HT1080 (cell line): ENCODE measurements around the gene ANP32B. TPM values are rescaled to one million over a fixed set of nuclear protein-coding genes. Genes with fewer than 3 reads are reported as not detected.

Experiments
- DNase-seq: peaks from one replicate; pipeline ENCODE4 v3.0.0-alpha.2; 2015; ENCODE audit warnings: low read depth
- total RNA-seq: library from RNA; depleted of rRNA; stranded (reverse); fragments of >200 nt; shearing (Covaris generic); gene quantifications from 2 replicates; pipeline ENCODE4 v1.2.3, GENCODE V29; 2014

The ANP32B gene
- total RNA-seq, 1 experiment from 2014 or later: 53.1 TPM

DNA sequence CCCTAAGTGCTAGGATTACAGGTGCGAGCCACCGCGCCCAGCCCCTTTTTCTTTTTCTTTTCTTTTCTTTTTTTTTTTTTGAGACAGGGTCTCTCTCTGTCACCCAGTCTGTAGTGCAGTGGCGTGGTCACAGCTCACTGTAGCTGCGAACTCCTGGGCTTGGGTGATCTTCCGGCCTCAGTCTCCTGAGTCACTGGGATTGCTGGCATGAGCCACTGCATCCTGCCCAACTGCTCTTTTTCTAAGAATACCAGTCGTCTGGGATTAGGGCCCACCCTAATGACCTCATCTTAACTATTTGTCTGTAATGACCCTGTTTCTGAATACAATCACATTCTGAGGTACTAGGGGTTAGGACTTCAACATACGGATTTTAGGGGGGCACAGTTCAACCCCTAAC lies 39.3 kb downstream of the ANP32B start:
- peak; percentile 74 for DNase-seq

DNA sequence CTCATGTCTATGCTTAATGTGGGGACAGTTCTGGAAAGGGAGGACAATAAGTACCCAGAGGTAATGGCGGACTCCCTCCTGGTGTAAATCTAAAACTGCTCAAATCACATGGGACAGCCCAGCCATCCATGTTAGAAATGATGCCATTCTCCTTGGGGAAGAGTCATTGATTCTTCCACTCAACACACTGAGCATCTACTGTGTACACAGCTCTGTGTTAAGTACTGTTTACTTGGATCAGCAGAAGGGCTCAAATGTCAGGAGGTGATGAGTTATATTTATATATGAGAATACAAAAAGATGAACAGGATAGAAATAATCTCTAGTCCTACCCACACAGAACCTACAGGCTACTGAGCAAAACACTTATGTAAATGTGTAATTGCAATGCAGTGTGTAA lies 41.6 kb downstream of the ANP32B start:
- DNase-seq: no peak

DNA sequence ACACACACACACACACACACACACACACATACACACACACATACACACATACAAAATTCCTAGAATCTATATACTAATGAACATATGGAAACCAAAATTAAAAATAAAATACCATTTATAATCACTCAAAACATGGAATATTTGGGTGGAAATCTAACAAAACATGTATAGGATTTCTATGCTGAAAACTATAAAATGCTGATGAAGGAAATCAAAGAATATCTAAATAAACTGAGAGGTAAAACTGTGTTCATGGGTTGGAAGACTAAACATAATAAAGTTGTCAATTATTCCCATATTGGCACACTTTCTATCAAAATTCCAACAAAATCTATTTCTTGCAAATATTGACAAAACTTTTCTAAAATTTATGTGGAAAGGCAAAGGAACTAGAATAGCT lies 48.0 kb downstream of the ANP32B start:
- no peak for DNase-seq

DNA sequence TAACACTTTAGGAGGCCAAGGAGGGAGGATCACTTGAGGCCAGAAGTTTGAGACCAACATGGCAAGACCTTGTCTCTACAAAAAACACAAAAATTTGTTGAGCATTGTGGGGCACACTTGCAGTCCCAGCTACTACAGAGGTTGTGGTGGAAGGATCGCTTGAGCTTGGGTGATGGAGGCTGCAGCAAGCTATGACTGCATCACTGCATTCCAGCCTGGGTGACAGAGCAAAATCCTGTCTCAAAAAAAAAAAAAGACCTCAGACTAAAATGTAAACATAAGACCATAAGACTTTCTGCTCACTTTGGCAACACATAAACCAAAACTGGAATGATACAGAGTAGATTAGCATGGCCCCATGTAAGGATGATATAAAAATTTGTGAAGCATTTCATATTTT lies 48.8 kb downstream of the ANP32B start:
- peak; percentile 70 for DNase-seq

DNA sequence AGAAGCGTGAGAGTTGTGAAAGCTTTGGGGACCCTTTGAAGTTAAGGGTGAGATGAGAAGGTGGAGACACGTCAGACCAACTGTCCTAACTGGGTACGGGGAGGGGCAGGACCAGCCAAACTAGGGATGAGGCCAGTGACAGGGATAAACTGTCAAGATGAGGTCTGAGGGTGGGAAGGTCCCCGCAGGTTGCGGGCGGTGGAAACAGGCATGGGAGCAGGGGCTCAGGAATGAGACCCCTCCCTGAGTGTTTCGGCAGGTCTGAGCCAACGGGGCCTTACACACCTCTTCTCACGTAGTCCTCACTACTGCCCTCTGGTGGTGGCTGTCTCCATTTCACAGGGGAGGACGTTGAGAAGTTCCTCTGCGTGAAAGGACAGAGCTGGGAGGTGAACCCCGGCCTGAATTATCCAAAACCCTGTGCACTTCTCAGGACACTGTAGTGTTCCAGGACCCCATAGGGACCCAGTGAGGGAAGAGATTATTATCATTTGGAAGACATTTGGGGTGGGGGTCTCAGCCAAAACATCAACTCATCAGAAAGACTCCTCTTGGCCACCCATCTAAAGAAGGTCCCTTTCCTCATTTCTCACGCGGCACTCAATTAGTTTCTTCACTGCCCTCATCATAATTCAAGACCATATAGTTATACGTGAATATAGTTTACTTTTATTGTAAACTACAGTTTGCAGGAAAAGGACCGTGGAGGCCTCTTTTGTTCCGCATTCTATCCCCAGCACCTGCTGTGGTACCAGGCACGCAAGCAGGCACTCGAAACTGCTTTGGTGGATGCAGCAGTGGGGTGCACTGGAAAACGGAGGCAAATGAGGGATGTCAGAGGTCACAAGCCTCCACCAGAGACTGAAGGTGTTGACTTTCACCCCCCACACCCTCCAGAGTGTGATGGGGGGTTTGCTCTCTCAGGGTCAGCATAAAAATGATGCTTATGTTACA lies 51.7 kb downstream of the ANP32B start:
- DNase-seq: peak; percentile 40

DNA sequence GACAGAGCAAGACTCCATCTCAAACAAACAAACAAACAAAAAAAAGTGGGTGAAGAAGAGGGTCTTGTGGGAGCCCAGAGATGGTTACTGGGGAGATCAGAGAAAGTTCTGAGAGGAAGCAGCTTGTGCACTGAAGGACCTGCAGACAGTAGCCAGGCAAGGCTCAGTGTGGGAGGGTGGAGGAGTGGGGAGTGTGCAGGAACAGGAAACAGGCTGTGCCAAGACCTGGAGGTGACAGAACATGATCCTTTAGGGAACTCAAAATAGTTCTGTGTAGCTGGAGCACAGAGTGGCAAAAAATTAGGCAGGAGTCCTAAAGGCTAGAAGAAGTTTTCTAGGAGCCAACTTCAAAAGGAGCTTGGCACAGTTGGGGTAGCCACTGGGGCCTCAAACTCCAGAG lies 54.2 kb downstream of the ANP32B start:
- peak; percentile 39 for DNase-seq

DNA sequence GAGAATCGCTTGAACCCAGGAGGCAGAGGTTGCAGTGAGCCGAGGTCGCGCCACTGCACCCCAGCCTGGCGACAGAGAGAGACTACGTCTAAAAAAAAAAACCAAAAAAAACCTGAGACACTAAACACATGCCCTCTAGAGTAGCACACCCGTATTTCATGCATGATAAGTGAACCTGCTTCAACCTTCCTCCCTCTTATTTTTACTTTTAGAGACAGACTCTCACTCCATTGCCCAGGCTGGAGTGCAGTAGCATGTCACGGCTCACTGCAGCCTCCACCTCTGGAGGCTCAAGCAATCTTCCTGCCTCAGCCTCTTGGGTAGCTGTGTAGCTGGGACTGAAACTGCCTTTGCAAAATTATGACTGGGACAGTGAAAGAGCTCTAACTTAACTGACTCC lies 55.8 kb downstream of the ANP32B start:
- DNase-seq: no peak

DNA sequence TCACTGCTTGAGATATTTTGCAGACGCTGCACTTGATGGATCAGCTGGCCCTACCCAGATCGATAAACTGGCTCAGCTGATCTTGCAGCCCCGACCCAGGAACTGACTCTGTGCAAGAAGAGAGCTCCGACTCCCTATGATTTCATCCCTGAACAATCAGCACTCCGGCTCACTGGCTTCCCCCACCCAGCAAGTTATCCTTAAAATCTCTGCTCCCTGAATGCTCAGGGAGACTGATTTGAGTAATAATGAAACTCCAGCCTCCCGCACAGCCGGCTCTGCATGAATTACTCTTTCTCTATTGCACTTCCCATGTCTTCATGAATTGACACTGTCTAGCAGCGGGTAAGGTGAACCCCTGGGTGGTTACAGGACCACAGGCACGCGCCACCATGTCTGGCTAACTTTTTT lies 56.5 kb downstream of the ANP32B start:
- DNase-seq: no peak

DNA sequence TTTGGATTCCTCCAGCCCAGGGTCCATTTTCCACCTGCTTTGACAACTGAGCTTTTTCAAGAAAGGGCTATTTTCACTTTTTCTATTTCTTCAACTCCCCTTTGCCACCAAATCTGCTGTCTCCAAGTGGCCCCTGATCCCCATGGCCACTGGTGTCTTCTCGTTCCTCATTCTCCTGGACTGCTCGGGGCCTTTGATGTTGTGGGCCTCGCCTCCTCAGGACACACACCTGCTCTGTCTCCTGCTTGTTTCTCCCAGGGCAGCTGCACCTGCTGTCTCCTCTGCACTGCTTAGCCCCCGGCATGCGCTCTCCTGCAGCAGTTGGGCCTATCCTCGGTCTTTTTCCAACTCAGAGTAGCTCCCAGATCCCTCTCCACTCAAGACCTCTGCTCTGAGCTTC lies 57.1 kb downstream of the ANP32B start:
- DNase-seq: no peak

DNA sequence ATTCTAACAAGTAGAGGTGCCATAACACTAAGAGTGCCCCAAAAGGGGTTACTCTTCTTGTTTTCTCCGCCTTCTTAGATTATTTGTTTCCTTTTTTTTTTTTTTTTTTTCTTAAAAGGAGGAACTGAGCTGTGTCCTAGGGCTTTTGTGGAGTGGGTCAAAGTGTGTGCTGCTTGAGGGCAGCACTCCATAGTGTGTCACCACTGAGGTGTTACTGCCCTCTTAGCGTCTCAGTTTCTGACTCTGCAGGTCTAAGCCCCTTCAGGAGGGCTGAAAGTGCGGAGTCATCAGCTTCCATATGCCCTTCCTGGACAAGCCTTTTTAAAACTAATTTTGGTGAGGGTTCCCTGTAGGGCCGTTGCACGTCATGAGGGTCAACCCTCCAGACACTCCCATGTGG lies 60.8 kb downstream of the ANP32B start:
- DNase-seq: no peak

DNA sequence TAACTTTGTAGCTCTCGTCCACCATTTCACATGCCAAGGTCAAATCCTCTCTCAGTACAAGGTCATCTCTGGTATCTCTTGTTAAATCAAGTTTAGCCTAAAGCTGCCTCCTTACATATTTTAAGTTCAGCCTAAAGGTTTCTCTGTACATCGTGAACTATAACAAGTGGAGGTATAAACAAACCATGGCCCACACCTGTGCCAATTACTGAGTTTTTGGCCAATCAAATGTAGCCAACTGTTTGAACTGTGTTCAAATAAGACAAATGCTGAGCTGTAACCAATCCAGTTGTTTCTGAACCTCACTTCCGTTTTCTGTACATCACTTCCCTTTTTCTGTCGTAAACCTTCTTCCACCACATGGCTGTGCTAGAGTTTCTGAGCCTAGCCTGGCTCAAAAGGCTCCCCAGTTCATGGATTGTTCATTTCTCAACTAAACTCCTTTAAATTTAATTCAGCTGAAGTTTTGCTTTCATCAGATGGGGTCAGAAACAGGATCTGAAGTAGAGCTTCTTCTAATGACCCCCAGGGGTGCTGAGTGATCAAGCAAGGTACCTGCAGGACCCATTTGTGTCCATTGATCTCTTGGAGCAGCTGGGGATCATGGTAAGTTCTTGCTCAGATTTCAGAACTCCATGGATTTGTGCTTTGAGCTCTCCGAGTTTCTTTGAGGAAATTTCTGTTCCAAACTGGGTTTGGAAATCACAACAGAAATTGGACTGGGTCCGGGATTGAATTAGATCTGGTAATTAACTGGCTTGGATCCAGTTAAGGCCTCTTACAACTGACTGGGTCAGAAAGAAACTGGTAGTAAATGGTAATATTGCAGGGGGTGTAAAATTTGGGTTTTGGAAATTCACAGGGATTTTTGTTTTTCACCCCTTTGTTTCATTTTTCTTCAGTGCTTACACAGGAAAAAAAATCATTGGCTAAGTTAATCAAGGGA lies 62.4 kb downstream of the ANP32B start:
- peak; percentile 87 for DNase-seq

DNA sequence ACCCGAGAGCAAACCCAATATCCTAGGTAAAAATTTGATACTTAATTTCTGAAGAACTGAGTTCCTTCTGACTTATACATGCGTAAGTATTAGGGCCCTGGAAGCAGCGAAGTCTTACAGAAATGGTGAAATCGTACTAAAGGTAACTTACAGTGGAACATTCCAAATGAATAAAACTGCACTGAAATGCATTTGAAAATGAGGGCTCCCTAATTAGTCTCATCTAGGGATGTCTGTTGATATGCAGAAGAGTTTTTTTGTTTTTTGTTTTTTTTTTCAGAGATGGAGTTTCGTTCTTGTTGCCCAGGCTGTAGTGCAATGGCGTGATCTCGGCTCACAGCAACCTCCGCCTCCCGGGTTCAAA lies 63.0 kb downstream of the ANP32B start:
- DNase-seq: no peak

DNA sequence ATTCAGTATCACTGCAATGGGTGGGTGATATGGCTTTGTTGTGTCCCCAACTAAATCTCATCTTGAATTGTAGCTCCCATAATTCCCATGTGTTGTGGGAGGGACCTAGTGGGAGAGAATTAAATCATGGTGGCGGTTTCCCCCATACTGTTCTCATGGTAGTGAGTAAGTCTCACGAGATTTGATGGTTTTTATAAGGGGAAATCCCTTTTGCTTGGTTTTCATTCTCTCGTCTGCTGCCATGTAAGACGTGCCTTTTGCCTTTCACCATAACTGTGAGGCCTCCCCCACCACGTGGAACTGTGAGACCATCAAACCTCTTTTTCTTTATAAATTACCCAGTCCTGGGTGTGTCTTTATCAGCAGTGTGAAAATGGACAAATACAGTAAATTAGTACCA lies 63.9 kb downstream of the ANP32B start:
- peak; percentile 11 for DNase-seq

DNA sequence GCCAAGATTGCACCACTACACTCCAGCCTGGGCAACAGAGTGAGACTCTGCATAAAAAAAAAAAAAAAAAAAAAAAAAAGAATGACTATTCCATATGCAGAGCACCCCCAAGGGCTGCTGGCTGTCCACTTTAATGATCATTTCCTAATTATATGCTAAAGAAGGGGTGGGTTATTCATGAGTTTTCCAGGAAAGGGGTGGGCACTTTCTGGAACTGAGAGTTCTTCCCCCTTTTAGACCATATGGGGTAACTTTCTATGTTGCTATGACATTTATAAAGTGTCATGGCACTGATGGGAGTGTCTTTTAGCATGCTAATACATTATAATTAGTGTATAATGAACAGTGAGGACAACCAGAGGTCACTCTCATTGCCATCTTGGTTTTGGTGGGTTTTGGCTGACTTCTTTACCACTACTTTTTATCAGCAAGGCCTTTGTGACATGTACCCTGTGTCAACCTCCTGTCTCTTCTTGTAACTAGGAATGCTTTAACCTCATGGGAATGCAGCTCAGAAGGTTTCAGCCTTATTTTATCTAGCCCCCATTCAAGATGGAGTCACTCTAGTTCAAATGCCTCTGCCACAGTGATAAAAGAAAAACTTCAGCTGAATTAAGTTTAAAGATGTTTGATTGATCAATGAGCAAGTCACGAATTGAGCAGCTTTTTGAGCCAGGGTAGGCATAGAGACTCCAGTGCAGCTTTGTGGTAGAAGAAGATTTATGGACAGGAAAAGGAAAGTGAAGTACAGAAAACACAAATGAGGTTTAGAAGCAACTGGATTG lies 66.3 kb downstream of the ANP32B start:
- no peak for DNase-seq

DNA sequence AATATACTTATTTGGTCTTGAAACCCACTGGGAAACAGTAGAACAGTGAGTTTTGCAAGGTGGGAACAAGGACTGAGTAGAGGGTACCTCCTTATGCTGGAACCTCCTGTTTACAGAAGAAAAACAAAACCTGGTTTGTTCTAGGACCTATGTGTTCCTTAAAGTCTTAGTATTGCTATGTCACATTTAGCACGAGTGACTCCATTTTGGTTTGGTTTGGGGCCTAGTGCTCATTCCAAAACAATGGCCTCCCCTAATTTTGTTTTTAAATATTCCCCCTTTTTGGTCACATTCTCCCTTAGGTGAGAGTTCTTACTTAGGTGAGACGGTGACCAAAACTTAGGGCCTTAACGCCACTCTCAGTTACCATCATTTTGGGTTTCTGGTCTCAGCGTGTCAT lies 67.2 kb downstream of the ANP32B start:
- no peak for DNase-seq

DNA sequence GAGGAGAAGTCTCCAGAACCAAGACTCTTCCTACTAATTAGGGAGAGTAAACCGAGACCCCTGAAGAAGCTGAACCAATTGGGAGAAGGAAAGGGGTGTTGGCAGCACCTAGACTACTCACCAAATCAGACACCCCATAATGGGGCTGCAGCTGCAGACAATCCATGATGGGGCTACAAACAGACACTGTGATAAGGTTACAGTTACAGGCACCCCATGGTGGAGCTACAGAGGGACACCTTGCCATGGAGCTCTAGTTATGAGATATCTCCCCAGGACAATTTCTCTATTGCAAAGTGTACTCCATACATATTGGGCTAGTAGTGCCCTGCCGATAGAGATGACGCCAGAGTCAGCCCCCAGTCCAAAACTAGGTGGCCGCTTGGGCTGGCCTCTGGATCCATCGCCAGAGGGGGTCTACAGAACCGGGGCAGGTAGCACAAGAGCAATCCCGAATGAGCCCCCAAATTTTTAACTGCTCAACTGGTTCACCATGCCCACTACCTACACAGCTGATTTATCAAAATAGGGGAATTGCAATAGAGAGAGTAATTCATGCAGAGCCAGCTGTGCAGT lies 71.3 kb downstream of the ANP32B start:
- DNase-seq: no peak

DNA sequence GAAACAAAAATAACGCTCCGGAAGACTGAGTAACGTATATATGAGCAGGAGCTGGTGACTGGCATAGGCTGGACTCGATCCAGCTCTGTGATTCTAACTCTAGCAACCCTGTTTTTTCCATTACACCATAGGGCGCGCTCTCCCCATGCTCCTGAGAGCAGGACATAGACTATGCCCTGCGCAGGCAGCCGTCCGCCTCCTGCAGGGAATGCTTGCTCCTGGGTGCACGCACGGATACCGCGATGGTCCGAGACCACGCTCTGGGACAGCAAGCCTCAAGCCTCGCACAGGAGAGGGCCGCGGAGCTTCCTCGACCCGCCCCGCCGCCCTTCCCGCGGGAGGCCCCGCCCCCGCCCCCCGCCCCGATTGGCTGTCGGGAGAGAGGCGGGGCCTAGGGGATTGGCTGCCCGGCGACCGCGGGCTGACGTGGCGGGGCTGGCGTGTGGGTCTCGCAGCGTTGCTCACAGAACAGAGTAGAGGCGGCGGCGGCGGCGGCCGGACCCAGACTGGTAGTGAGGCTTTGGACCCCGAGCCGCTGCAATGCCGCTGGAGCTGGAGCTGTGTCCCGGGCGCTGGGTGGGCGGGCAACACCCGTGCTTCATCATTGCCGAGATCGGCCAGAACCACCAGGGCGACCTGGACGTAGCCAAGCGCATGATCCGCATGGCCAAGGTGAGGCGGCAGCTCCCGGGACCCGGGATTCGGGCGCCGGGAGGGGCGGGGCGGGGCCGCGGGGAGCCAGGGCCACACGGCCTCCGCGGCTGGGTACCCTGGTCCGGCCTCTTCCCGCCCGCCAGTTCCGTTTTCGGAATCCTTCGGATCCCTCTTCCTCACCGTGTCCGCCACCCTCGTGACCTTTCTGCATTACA lies 73.4 kb downstream of the ANP32B start, which contains the start of gene NANS:
TSS of gene NANS (plus strand) at position 464 of the 869 bp plus-strand sequence. CDS start at position 541, 77 bp downstream.
- peak; percentile 98 for DNase-seq

DNA sequence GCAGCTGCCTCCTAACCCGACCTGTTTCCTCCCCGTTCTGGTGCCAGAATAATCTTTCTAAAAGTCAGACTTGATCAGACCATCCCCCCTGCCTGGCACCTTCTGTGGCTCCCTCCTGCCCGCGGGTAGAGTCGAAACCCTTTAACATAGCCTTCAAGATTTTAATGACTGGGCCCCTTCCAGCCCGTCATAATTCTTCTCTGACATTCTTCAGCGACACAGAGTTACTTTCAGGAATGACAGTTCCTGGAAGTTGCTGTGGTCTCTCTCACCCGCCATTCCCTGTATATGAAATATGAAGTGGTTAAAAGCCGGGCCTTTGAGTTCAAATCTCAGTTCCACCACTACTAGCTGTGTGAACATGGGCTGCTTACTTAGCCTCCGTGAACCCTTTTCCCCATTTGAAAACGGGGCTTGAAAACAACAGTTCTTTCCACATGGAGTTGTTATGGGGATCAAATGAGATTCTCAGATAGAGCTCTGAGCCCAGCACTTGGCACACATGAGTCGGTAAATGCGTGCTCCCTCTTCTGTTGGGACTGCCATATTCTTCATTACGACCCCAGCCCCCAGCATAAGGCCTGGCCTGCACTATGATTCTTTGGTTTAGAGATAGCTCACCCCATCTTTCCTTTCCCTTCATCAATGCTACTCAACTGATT lies 74.1 kb downstream of the ANP32B start:
- no peak for DNase-seq

DNA sequence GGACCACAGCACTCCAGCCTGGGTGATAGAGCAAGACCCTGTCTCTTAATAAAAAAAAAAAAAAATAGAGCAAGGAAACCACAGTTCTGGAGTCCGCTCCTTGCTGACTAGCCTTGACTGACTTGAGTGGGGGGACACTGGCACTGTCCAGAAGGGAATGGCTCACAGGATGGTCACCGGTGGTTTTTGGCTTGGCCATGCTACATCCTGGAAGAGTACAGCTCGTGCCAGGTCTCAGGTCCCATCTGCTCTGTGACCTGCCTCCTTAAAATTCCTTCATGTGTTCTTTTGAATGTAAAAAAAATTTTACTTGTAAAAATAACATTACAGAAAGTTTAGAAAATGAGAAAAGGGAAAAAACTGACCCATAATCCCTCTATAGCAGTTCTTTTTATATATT lies 79.0 kb downstream of the ANP32B start:
- no peak for DNase-seq
